Ramos (cell line): ENCODE data around the gene NSFL1C.
"Not testable (repeated sequence)": the region's sequence is repeated elsewhere in the genome, so short reads cannot be mapped to it uniquely, and the experiment has no call there.

ENCODE experiments used
- in situ Hi-C: fragments of 300-500 bp; cut with MboI; formaldehyde crosslinking; loops from one replicate; pipeline ENCODE4 v1.14.3; 2022; ENCODE audit warnings: low sequenced_read_pairs; ENCODE audit not compliant: unreplicated experiment

The NSFL1C gene

GRCh38 chr20:1429143-1429728 lies 37.4 kb downstream of the NSFL1C start:
- in situ Hi-C loops: no loop called here

GRCh38 chr20:1427457-1428054 lies 39.1 kb downstream of the NSFL1C start:
- in situ Hi-C loops: no loop called here

GRCh38 chr20:1426231-1426849 lies 40.3 kb downstream of the NSFL1C start:
- in situ Hi-C loops: no loop called here

GRCh38 chr20:1424336-1424735 lies 42.3 kb downstream of the NSFL1C start:
- in situ Hi-C loops: no loop called here

DNA sequence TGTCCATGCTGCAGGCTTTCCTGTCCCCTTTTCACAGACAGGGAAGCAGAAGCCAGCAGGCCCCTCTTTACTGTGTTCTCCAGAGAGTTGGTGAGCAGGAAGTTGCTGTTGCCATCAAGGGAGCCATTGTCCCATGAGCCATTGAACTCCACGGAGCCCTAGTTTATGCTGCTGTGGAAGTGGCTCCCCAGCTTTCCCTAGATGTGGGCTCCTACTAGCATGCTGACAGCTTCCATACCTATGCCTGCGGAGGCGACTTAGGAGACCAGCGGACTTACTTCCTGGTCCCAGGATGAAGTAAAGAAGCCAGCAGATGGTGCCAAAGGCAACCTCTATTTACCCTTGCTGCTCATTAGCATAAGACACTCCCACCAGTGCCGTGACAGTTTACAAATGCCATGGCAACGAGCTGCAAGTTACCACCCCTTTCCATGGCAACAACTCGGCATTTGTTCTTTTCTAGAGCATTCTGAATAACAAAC lies 43.0 kb downstream of the NSFL1C start:
- in situ Hi-C loops: no loop called here

DNA sequence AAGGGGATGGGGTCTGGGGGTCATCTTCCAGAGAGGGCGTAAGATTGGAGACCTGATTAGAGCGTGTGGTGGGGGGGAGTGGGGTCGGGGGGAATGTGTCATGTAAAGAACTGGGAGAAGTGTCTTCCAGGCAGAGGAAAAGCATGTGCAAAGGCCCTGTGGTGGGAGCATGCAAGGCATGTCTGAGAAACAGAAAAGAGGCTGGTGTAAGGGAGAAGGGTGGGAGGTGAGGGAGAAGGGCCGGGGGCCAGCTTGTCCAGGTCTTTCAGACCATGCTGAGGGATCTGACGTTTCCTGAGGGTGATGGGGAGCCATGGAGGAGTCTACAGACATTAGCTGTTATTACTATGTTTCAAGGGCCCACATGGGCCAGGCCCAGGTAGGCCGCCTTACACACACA lies 43.4 kb downstream of the NSFL1C start:
- in situ Hi-C loops: no loop called here

DNA sequence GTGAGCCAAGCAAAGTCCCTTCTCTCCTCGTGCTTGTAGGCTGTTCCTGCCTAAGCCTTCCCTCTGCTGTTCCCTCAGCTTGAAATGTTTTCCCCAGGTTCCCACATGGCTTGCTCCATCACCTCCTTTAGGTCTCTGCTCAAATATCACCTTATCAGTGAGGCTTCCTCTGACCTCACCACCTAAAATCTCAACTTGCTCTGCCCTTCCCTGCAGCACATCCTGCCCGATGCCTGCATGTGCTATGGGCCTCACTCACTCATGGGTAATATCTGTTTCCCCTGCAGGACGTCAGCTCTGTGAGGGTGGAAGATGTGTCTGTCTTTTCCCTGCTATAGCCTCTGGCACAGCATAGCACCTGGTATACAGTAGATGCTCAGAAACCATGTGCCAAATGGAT lies 43.9 kb downstream of the NSFL1C start:
- in situ Hi-C loops: no loop called here

GRCh38 chr20:1420066-1420465 lies 46.6 kb downstream of the NSFL1C start:
- in situ Hi-C loops: no loop called here

DNA sequence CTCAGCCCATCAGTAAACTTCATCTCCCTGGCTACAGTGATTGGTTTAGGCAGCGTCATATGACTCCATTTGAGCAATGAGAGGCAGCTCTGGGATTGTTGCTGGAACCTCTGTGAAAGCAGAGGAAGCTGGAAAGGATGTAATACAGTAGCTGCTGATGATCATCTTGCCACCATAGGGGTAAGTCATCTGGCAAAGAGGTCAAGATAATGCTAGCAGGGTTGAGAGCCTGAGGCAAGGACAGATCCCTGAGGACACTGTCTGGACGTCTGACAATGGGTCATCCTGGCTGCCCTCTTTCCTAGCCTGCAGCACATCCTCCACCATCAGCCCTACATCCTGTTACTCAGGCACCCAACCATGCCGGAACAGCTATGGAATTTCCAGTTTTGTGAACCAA lies 48.3 kb downstream of the NSFL1C start:
- in situ Hi-C loops: no loop called here

GRCh38 chr20:1417790-1418189 lies 48.9 kb downstream of the NSFL1C start:
- in situ Hi-C loops: no loop called here

DNA sequence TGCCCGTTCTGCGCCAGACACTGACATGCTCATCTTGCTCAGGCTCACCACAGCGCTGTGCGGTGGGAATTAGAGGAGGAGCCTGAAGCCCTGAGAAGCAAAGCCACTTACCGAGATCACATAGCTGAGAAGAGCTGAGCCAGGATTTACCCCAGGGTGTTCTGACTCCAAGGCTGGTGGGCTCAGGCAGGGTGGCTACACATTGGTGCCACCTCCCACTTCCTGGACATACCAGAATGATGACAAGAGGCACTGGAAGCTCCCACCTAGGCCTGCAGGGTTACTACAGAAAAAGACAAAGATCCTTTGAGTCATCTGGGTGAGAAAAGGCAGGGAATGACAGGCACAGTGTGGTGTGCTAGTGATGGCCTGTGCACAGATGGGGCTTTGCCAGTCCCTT lies 49.4 kb downstream of the NSFL1C start:
- in situ Hi-C loops: no loop called here

GRCh38 chr20:1415667-1416468 lies 50.8 kb downstream of the NSFL1C start:
- in situ Hi-C loops: no loop called here

DNA sequence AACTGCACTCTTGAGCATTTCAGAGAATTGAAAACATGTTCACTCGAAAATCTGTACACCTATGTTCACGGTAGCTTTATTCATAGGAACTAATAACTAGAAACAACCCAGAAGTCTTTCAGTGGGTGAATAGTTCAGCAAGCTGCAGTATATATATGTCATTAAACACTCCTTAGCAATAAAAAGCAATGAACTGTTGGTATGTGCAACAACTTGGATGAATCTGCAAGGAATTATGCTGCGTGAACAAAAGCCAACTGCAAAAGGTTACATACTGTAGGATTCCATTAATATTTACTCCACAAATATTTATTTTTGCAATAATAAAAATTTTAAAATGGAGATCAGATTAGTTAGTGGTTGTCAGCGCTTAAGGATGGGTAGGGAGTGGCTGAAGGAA lies 51.7 kb downstream of the NSFL1C start:
- in situ Hi-C loops: no loop called here

GRCh38 chr20:1405801-1406200 lies 60.8 kb downstream of the NSFL1C start:
- in situ Hi-C loops: no loop called here

- in situ Hi-C loops: no loop called here
Measured at GRCh38 chr20:1403624-1404023, 63.0 kb downstream of the NSFL1C start.

GRCh38 chr20:1402149-1402548 lies 64.5 kb downstream of the NSFL1C start:
- in situ Hi-C loops: no loop called here

GRCh38 chr20:1401451-1401907 lies 65.2 kb downstream of the NSFL1C start:
- in situ Hi-C loops: no loop called here

GRCh38 chr20:1399678-1400366 lies 66.8 kb downstream of the NSFL1C start:
- in situ Hi-C loops: not testable (repeated sequence)

GRCh38 chr20:1398185-1398584 lies 68.5 kb downstream of the NSFL1C start:
- in situ Hi-C loops: not testable (repeated sequence)

DNA sequence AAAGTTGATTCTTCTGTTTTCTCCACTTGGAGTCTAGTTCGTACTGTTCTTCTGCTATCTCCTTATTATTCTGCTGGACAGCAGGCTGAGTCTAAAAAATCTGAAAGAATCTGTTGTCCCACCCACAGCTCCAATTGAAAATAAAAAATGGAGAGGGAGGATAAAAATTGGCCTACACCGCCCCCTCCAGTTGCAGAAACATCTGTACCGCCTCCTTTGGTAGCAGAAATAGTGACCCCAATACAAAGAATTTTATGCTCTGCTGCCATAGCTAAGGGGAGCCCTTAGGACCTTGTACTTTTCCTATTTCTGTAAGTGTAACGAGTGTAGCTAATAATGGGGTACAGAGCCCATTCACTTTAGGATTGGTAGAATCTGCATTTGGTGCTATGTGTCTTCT lies 68.9 kb downstream of the NSFL1C start:
- in situ Hi-C loops: no loop called here
